ENCODE data around the gene ROGDI.

Gene ROGDI

GRCh38 chr16:4806280-4806679 is 3.8 kb upstream of the ROGDI start:
- Histone ChIP-seq H2BK5ac (ENCODE audit: low read depth, low read length, poor library complexity) (no peak overlapping the region), H3K27ac (ENCODE audit: low read depth, low read length) (no peak overlapping the region), H2BK12ac (ENCODE audit: low read length) (no peak overlapping the region), H4K91ac (ENCODE audit: low read depth, low read length) (no peak overlapping the region), H3K14ac (ENCODE audit: low read length) (no peak overlapping the region), H2AFZ (ENCODE audit: insufficient read depth, low read length, poor library complexity) (no peak overlapping the region), H3K27me3 (ENCODE audit: insufficient read depth, low read length) (no peaks in the 10 kb centered on the region), H3K4me3 (ENCODE audit: low read depth, low read length) (no peak overlapping the region), H2BK120ac (ENCODE audit: insufficient read depth, low read length, poor library complexity) (no peak overlapping the region), H3K79me2 (ENCODE audit: control insufficient read depth, insufficient read depth, low read length, poor library complexity) (peaks cover 2% of the 10 kb centered on the region), H3K9ac (ENCODE audit: low read length) (no peak overlapping the region), H3K4ac (ENCODE audit: low read depth, low read length) (no peak overlapping the region), H4K8ac (ENCODE audit: low read depth, low read length) (no peak overlapping the region), H3K36me3 (ENCODE audit: control insufficient read depth in 1 of 2, insufficient read depth in 2 of 2, low read length in 2 of 2) (peaks cover 49 to 50% of the 10 kb centered on the region in 2 experiments), H4K12ac (ENCODE audit: low read depth, low read length) (no peak overlapping the region), H3K79me1 (ENCODE audit: low read length) (peaks cover 6% of the 10 kb centered on the region), H3K18ac (ENCODE audit: low read length) (no peak overlapping the region), H2AK5ac (ENCODE audit: low read length) (no peak overlapping the region), H3K4me2 (ENCODE audit: low read length) (no peak overlapping the region), H3K23ac (ENCODE audit: low read length) (no peak overlapping the region), H3K9me3 (ENCODE audit: insufficient read depth, low read depth, low read length) (no peaks in the 10 kb centered on the region), H3K4me1 (ENCODE audit: control insufficient read depth in 1 of 2, insufficient read depth in 2 of 2, low read length in 2 of 2) (peaks cover 5 to 9% of the 10 kb centered on the region in 2 experiments)
- WGBS (ENCODE audit: extremely low coverage, insufficient coverage, insufficient read length), result no CpG with 5 or more reads among the region's 6 CpGs
- no peak for DNase-seq

- Histone ChIP-seq H3K18ac (ENCODE audit: low read length) (no peak overlapping the region), H2AFZ (ENCODE audit: insufficient read depth, low read length, poor library complexity) (no peak overlapping the region), H3K4me2 (ENCODE audit: low read length) (no peak overlapping the region), H3K79me1 (ENCODE audit: low read length) (peaks cover 6% of the 10 kb centered on the region), H2BK12ac (ENCODE audit: low read length) (no peak overlapping the region), H3K27ac (ENCODE audit: low read depth, low read length) (no peak overlapping the region), H3K4ac (ENCODE audit: low read depth, low read length) (no peak overlapping the region), H4K12ac (ENCODE audit: low read depth, low read length) (no peak overlapping the region), H3K4me3 (ENCODE audit: low read depth, low read length) (no peak overlapping the region), H3K27me3 (ENCODE audit: insufficient read depth, low read length) (no peaks in the 10 kb centered on the region), H3K4me1 (ENCODE audit: control insufficient read depth in 1 of 2, insufficient read depth in 2 of 2, low read length in 2 of 2) (peaks cover 8 to 11% of the 10 kb centered on the region in 2 experiments), H3K23ac (ENCODE audit: low read length) (no peak overlapping the region), H4K8ac (ENCODE audit: low read depth, low read length) (no peak overlapping the region), H3K9ac (ENCODE audit: low read length) (no peak overlapping the region), H2BK120ac (ENCODE audit: insufficient read depth, low read length, poor library complexity) (no peak overlapping the region), H4K91ac (ENCODE audit: low read depth, low read length) (no peak overlapping the region), H3K79me2 (ENCODE audit: control insufficient read depth, insufficient read depth, low read length, poor library complexity) (peaks cover 2% of the 10 kb centered on the region), H2BK5ac (ENCODE audit: low read depth, low read length, poor library complexity) (no peak overlapping the region), H3K14ac (ENCODE audit: low read length) (no peak overlapping the region), H2AK5ac (ENCODE audit: low read length) (no peak overlapping the region), H3K36me3 (ENCODE audit: control insufficient read depth in 1 of 2, insufficient read depth in 2 of 2, low read length in 2 of 2) (peaks cover 42 to 44% of the 10 kb centered on the region in 2 experiments), H3K9me3 (ENCODE audit: insufficient read depth, low read depth, low read length) (no peaks in the 10 kb centered on the region)
- no CpG with 5 or more reads among the region's 11 CpGs for WGBS (ENCODE audit: extremely low coverage, insufficient coverage, insufficient read length)
- no peak for DNase-seq
Observed at GRCh38 chr16:4805231-4805630, 2.8 kb upstream of the ROGDI start.

- Histone ChIP-seq H3K27me3 (ENCODE audit: insufficient read depth, low read length) (no peaks in the 10 kb centered on the region), H4K91ac (ENCODE audit: low read depth, low read length) (no peak overlapping the region), H3K14ac (ENCODE audit: low read length) (no peak overlapping the region), H4K8ac (ENCODE audit: low read depth, low read length) (peak overlapping the region; percentile 35), H3K9me3 (ENCODE audit: insufficient read depth, low read depth, low read length) (peaks cover 3% of the 10 kb centered on the region), H2BK5ac (ENCODE audit: low read depth, low read length, poor library complexity) (no peak overlapping the region), H3K79me2 (ENCODE audit: control insufficient read depth, insufficient read depth, low read length, poor library complexity) (peaks cover 2% of the 10 kb centered on the region), H4K12ac (ENCODE audit: low read depth, low read length) (peak overlapping the region; percentile 59), H2BK12ac (ENCODE audit: low read length) (no peak overlapping the region), H3K36me3 (ENCODE audit: control insufficient read depth in 1 of 2, insufficient read depth in 2 of 2, low read length in 2 of 2) (peaks cover 40 to 42% of the 10 kb centered on the region in 2 experiments), H3K4me1 (ENCODE audit: control insufficient read depth in 1 of 2, insufficient read depth in 2 of 2, low read length in 2 of 2) (peaks cover 8 to 11% of the 10 kb centered on the region in 2 experiments), H3K4me3 (ENCODE audit: low read depth, low read length) (no peak overlapping the region), H2AFZ (ENCODE audit: insufficient read depth, low read length, poor library complexity) (no peak overlapping the region), H3K9ac (ENCODE audit: low read length) (no peak overlapping the region), H3K18ac (ENCODE audit: low read length) (no peak overlapping the region), H3K79me1 (ENCODE audit: low read length) (peaks cover 6% of the 10 kb centered on the region), H3K4ac (ENCODE audit: low read depth, low read length) (no peak overlapping the region), H3K23ac (ENCODE audit: low read length) (no peak overlapping the region), H3K4me2 (ENCODE audit: low read length) (no peak overlapping the region), H2AK5ac (ENCODE audit: low read length) (no peak overlapping the region), H3K27ac (ENCODE audit: low read depth, low read length) (no peak overlapping the region), H2BK120ac (ENCODE audit: insufficient read depth, low read length, poor library complexity) (no peak overlapping the region)
- no CpG with 5 or more reads among the region's 26 CpGs for WGBS (ENCODE audit: extremely low coverage, insufficient coverage, insufficient read length)
- no peak for DNase-seq
Observed at GRCh38 chr16:4803898-4804762, 1.7 kb upstream of the ROGDI start.

GRCh38 chr16:4803401-4803844 is 990 bp upstream of the ROGDI start:
- no CpG with 5 or more reads among the region's 8 CpGs for WGBS (ENCODE audit: extremely low coverage, insufficient coverage, insufficient read length)
- Histone ChIP-seq H4K8ac (ENCODE audit: low read depth, low read length) (no peak overlapping the region), H4K12ac (ENCODE audit: low read depth, low read length) (no peak overlapping the region), H3K18ac (ENCODE audit: low read length) (no peak overlapping the region), H4K91ac (ENCODE audit: low read depth, low read length) (no peak overlapping the region), H3K9me3 (ENCODE audit: insufficient read depth, low read depth, low read length) (peaks cover 3% of the 10 kb centered on the region), H3K9ac (ENCODE audit: low read length) (no peak overlapping the region), H2BK12ac (ENCODE audit: low read length) (no peak overlapping the region), H3K14ac (ENCODE audit: low read length) (no peak overlapping the region), H3K27ac (ENCODE audit: low read depth, low read length) (no peak overlapping the region), H2BK5ac (ENCODE audit: low read depth, low read length, poor library complexity) (no peak overlapping the region), H3K36me3 (ENCODE audit: control insufficient read depth in 1 of 2, insufficient read depth in 2 of 2, low read length in 2 of 2) (peaks cover 39 to 46% of the 10 kb centered on the region in 2 experiments), H2AK5ac (ENCODE audit: low read length) (no peak overlapping the region), H2AFZ (ENCODE audit: insufficient read depth, low read length, poor library complexity) (no peak overlapping the region), H3K4me2 (ENCODE audit: low read length) (no peak overlapping the region), H3K27me3 (ENCODE audit: insufficient read depth, low read length) (no peaks in the 10 kb centered on the region), H3K79me1 (ENCODE audit: low read length) (peaks cover 6% of the 10 kb centered on the region), H3K4ac (ENCODE audit: low read depth, low read length) (no peak overlapping the region), H2BK120ac (ENCODE audit: insufficient read depth, low read length, poor library complexity) (no peak overlapping the region), H3K4me3 (ENCODE audit: low read depth, low read length) (no peak overlapping the region), H3K23ac (ENCODE audit: low read length) (no peak overlapping the region), H3K4me1 (ENCODE audit: control insufficient read depth in 1 of 2, insufficient read depth in 2 of 2, low read length in 2 of 2) (peaks cover 8 to 11% of the 10 kb centered on the region in 2 experiments), H3K79me2 (ENCODE audit: control insufficient read depth, insufficient read depth, low read length, poor library complexity) (peaks cover 2% of the 10 kb centered on the region)
- DNase-seq, result peak in 1 of 2 donors; percentile 27

Data from trophoblast cell (in vitro differentiated cells and primary cell).